Left colon (tissue), 2 donors: Measurements from ENCODE around the gene GRIFIN. TPM values are rescaled to one million over a fixed set of nuclear protein-coding genes. Genes with fewer than 3 reads are reported as not detected.

ENCODE experiments used
- total RNA-seq, 2 donors: library from RNA; stranded (reverse); fragmentation: NEBNext Ultra II Directional; extraction: Animal tissue kit (Norgen Biotek cat#: 25700); gene quantifications; one replicate each; pipeline ENCODE4 v1.2.1, GENCODE V29; 2021
- donor health status: DM: no; HTN: no; CAD: no.
- donor health status: DM: yes; HTN: yes; CAD: no.

The GRIFIN gene
- total RNA-seq, 2 donors from 2014 or later: not detected

Other genes starting within 250 kb of the GRIFIN start
- 10 to 100 TPM; 22.1 to 28.2 TPM for gene MAD1L1, start 243.5 kb downstream of the GRIFIN start, total RNA-seq
- gene MRM2, start 234.2 kb downstream of the GRIFIN start, total RNA-seq: 10 to 100 TPM; 15.0 to 15.6 TPM
- 10 to 100 TPM in 1 of 2 donors, 1 to 10 TPM in 1; 8.1 to 10.3 TPM for gene NUDT1, start 234.2 kb downstream of the GRIFIN start, total RNA-seq
- gene SNX8, start 162.0 kb downstream of the GRIFIN start, total RNA-seq: 10 to 100 TPM; 21.8 to 38.0 TPM
- 100 to 1,000 TPM in 1 of 2 donors, 10 to 100 TPM in 1; 90.4 to 105 TPM for gene EIF3B, start 121.6 kb downstream of the GRIFIN start, total RNA-seq
- 10 to 100 TPM; 11.5 to 12.6 TPM for gene CHST12, start 72.8 kb downstream of the GRIFIN start, total RNA-seq
- gene LFNG, start 43.4 kb upstream of the GRIFIN start, total RNA-seq: 10 to 100 TPM; 48.3 to 70.1 TPM
- 10 to 100 TPM; 21.8 to 21.9 TPM for gene BRAT1, start 79.1 kb upstream of the GRIFIN start, total RNA-seq
- 10 to 100 TPM; 28.5 to 30.5 TPM for gene IQCE, start 82.6 kb upstream of the GRIFIN start, total RNA-seq
- 10 to 100 TPM; 31.3 to 51.0 TPM for gene TTYH3, start 155.6 kb upstream of the GRIFIN start, total RNA-seq
- under 1 TPM in 1 of 2 donors, not detected in 1; 0.28 TPM for gene AMZ1, start 211.8 kb upstream of the GRIFIN start, total RNA-seq